Endothelial cell of umbilical vein (primary cell): ENCODE measurements around the gene AKAP13. TPM values are rescaled to one million over a fixed set of nuclear protein-coding genes. Genes with fewer than 3 reads are reported as not detected.

Source experiments
- BruUV-seq: library from RNA; stranded (reverse); fragments of 400-500 nt; replicated peaks from 2 replicates; lab custom pipeline; 2021; lab: Mats Ljungman, UMichigan
- CTCF ChIA-PET: fragments of 300-600, 350-600 bp; sonication (Branson Sonifier 250); formaldehyde crosslinking; loops from one replicate; lab custom pipeline; 2021; ENCODE audit warnings: antibody characterized with exemption, inconsistent platforms; lab: Charles Lee
- POLR2A ChIA-PET: fragments of 300-600, 350-600 bp; sonication (Branson Sonifier 250); formaldehyde crosslinking; loops from one replicate; lab custom pipeline; 2021; ENCODE audit warnings: antibody characterized with exemption, inconsistent platforms; lab: Charles Lee
- DNase-seq: peaks from one replicate; pipeline ENCODE4 v3.0.0-alpha.2; 2011; ENCODE audit warnings: low read depth, low spot score
- FAIRE-seq: peaks from 2 replicates; lab custom pipeline; 2011; peaks lifted over from hg19 to GRCh38; lab: Jason Lieb, UNC
- H2AFZ ChIP-seq: 2 replicates; pipeline ENCODE4 v1.6.0; 2012; ENCODE audit warnings: low read depth, low read length, control low read depth, inconsistent platforms
- H3K27ac ChIP-seq: 2 replicates; pipeline ENCODE4 v1.5.1; 2011; ENCODE audit warnings: low read depth, mild to moderate bottlenecking, control low read depth, low read length, moderate library complexity; ENCODE audit not compliant: insufficient read depth
- H3K27me3 ChIP-seq, 2 experiments: 2 replicates each; pipeline versions ENCODE4 v1.6.0 to v1.6.1; 2011; ENCODE audit warnings: low read length in 2 of 2, mixed read lengths in 1 of 2; ENCODE audit not compliant: control insufficient read depth in 2 of 2, insufficient read depth in 2 of 2
- H3K36me3 ChIP-seq, 2 experiments: 2 replicates in 1 of 2; 3 replicates in 1 of 2; pipeline ENCODE4 v1.5.1; 2011; ENCODE audit warnings: low read length in 2 of 2, mild to moderate bottlenecking in 1 of 2, moderate library complexity in 1 of 2; ENCODE audit not compliant: control insufficient read depth in 2 of 2, insufficient read depth in 2 of 2; ENCODE audit errors: extremely low read depth in 1 of 2
- H3K4me1 ChIP-seq: 3 replicates; pipeline ENCODE4 v1.5.1; 2011; ENCODE audit warnings: mild to moderate bottlenecking, low read length; ENCODE audit not compliant: control insufficient read depth, insufficient read depth; ENCODE audit errors: extremely low read depth
- H3K4me2 ChIP-seq: 2 replicates; pipeline ENCODE4 v1.6.1; 2011; ENCODE audit warnings: low read length, control low read depth, mixed read lengths; ENCODE audit not compliant: insufficient read depth
- H3K4me3 ChIP-seq, 3 experiments: fragments of 200-600 bp in 1 of 3; sonication (generic), shearing (Covaris generic) in 1 of 3; replicated peaks in 1 of 3; 2 replicates each; pipeline ENCODE4 v1.5.1; 2011 to 2016; ENCODE audit warnings: control low read depth in 3 of 3, low read length in 3 of 3, mild to moderate bottlenecking in 2 of 3, inconsistent platforms in 1 of 3, low read depth in 1 of 3, moderate library complexity in 1 of 3; ENCODE audit not compliant: insufficient read depth in 1 of 3
- H3K79me2 ChIP-seq: 2 replicates; pipeline ENCODE4 v1.6.0; 2012; ENCODE audit warnings: low read length, inconsistent platforms; ENCODE audit not compliant: control insufficient read depth, insufficient read depth
- H3K9ac ChIP-seq: replicated peaks from 2 replicates; pipeline ENCODE3; 2011; ENCODE audit warnings: low read length, control low read depth; ENCODE audit not compliant: insufficient read depth; ENCODE audit errors: extremely low read depth
- H3K9me1 ChIP-seq: replicated peaks from 3 replicates; pipeline ENCODE4 v1.6.0; 2011; ENCODE audit warnings: mild to moderate bottlenecking, low read length; ENCODE audit not compliant: control insufficient read depth, insufficient read depth; ENCODE audit errors: extremely low read depth
- H3K9me3 ChIP-seq: replicated peaks from 2 replicates; pipeline ENCODE4 v1.5.1; 2012; ENCODE audit warnings: low read length, inconsistent platforms; ENCODE audit not compliant: control insufficient read depth, insufficient read depth
- H4K20me1 ChIP-seq: replicated peaks from 2 replicates; pipeline ENCODE3; 2011; ENCODE audit warnings: mild to moderate bottlenecking, low read length; ENCODE audit not compliant: control insufficient read depth, insufficient read depth; ENCODE audit errors: extremely low read depth
- CTCF ChIP-seq, 2 donors: IDR thresholded peaks; 1 replicate in 1 of 2; 2 replicates in 1 of 2; pipeline ENCODE4 v1.5.1; 2011; ENCODE audit warnings: low read length in 2 of 2, mild to moderate bottlenecking in 2 of 2, moderate library complexity in 2 of 2, control low read depth in 1 of 2, inconsistent platforms in 1 of 2, low read depth in 1 of 2; ENCODE audit not compliant: insufficient read depth in 1 of 2; ENCODE audit errors: extremely low read depth in 1 of 2
- EZH2 ChIP-seq: IDR thresholded peaks from 2 replicates; pipeline ENCODE4 v1.6.1; 2012; ENCODE audit warnings: borderline replicate concordance, low read depth, mild to moderate bottlenecking, moderate library complexity, low read length, inconsistent platforms; ENCODE audit not compliant: severe bottlenecking
- FOS ChIP-seq: IDR thresholded peaks from 2 replicates; pipeline ENCODE4 v1.6.1; 2011; ENCODE audit warnings: mild to moderate bottlenecking, low read length, moderate library complexity, borderline replicate concordance; ENCODE audit not compliant: insufficient read depth
- GATA2 ChIP-seq: IDR thresholded peaks from 2 replicates; pipeline ENCODE4 v1.7.0; 2011; ENCODE audit warnings: low read depth, mild to moderate bottlenecking, moderate library complexity, mixed read lengths, low read length; ENCODE audit not compliant: insufficient read length, insufficient read depth
- JUN ChIP-seq: IDR thresholded peaks from 2 replicates; pipeline ENCODE4 v1.6.1; 2011; ENCODE audit warnings: borderline replicate concordance, low read depth; ENCODE audit not compliant: insufficient read length, insufficient read depth
- MAX ChIP-seq: IDR thresholded peaks from 2 replicates; pipeline ENCODE4 v1.6.1; 2011; ENCODE audit not compliant: insufficient read depth, insufficient read length
- MYC ChIP-seq: IDR thresholded peaks from one replicate; pipeline ENCODE4 v1.6.1; 2011; ENCODE audit warnings: mild to moderate bottlenecking, low read depth, low read length
- POLR2A ChIP-seq: IDR thresholded peaks from 2 replicates; pipeline ENCODE4 v1.6.1; 2012; ENCODE audit warnings: low read depth, mild to moderate bottlenecking, control low read depth, low read length
- POLR2AphosphoS5 ChIP-seq: IDR thresholded peaks from 2 replicates; pipeline ENCODE4 v1.6.1; 2012; ENCODE audit warnings: low read depth, mild to moderate bottlenecking, control low read depth, low read length, moderate library complexity; ENCODE audit not compliant: insufficient read depth
- dilution Hi-C: fragments of 300-500 bp; cut with MboI; formaldehyde crosslinking; loops from one replicate; pipeline ENCODE4 v1.15.0; 2019; ENCODE audit warnings: low sequenced_read_pairs; ENCODE audit not compliant: extremely low pct_ligation_motif_present
- intact Hi-C: fragments of 100-400 bp; cut with micrococcal nuclease; formaldehyde crosslinking; loops from one replicate; pipeline ENCODE4 v1.10.0; 2022
- polyA plus RNA-seq, 4 experiments: library from polyadenylated mRNA; depleted of rRNA in 3 of 4; stranded (reverse) in 3 of 4; unstranded in 1 of 4; fragments of >200 nt; gene quantifications; 2 replicates each; pipeline versions ENCODE4 v1.2.1 to v1.2.3, GENCODE V29; 2011 to 2012; ENCODE audit warnings: missing spikeins in 1 of 4
- total RNA-seq: library from RNA; stranded (reverse); gene quantifications from 2 replicates; pipeline ENCODE4 v1.2.3, GENCODE V29; 2021

AKAP13 gene
- total and polyA plus RNA-seq, 2 donors (not counting 3 experiments of a cell fraction or from before 2014, with no cell fraction given): 22.8 to 87.8 TPM

GRCh38 chr15:85551221-85551832 lies 170.9 kb downstream of the AKAP13 start:
- H3K4me2 ChIP-seq: no peak overlapping the region
- peaks cover 3% of the 10 kb centered on the region for H4K20me1 ChIP-seq
- H3K27me3 ChIP-seq: no peaks in the 10 kb centered on the region
- BruUV-seq: no TSS peak
- H2AFZ ChIP-seq: no peak overlapping the region
- H3K4me3 ChIP-seq: no peak overlapping the region
- H3K9me3 ChIP-seq: no peaks in the 10 kb centered on the region
- no peaks in the 10 kb centered on the region for H3K36me3 ChIP-seq
- POLR2A ChIA-PET: no interaction called here
- FAIRE-seq (no peak), DNase-seq (no peak)
- no peaks in the 10 kb centered on the region for H3K4me1 ChIP-seq
- no peak overlapping the region for H3K9ac ChIP-seq
- H3K27ac ChIP-seq: no peak overlapping the region
- no peak for TF ChIP-seq JUN
- no peak for TF ChIP-seq CTCF (IDR thresholded peaks at IDR 0.05; ENCODE audit: extremely low read depth in 1 of 2, insufficient read depth in 1 of 2, low read depth in 1 of 2, low read length in 2 of 2)
- TF ChIP-seq POLR2AphosphoS5: no peak
- no peak for TF ChIP-seq POLR2A
- no peak for TF ChIP-seq MAX
- TF ChIP-seq GATA2: no peak
- TF ChIP-seq FOS: no peak
- TF ChIP-seq MYC: no peak
- no peak for TF ChIP-seq EZH2
- H3K79me2 ChIP-seq: no peaks in the 10 kb centered on the region
- dilution Hi-C loops (no loop called here), intact Hi-C loops (no loop called here)
- H3K9me1 ChIP-seq: no peaks in the 10 kb centered on the region
- CTCF ChIA-PET: interaction anchor here (1.1 kb wide), 1 partner anchor 13 kb away, joined by 3 read pairs; no protein-coding TSS in a partner anchor
